Spleen (tissue), 11 donors: Measurements from ENCODE around the gene RASGEF1B. TPM values are rescaled to one million over a fixed set of nuclear protein-coding genes. Genes with fewer than 3 reads are reported as not detected.

Experiments used
- DNase-seq: peaks from one replicate; pipeline ENCODE4 v3.0.0-alpha.2; 2020
- H3K27ac ChIP-seq, 8 donors: fragments of 200-600 bp; sonication (generic) in 7 of 8; 1 replicate in 4 of 8; 2 replicates in 4 of 8; pipeline versions ENCODE4 v1.5.0 to v1.8.0; 2016 to 2021; ENCODE audit warnings: inconsistent platforms in 4 of 8, mild to moderate bottlenecking in 4 of 8, moderate library complexity in 1 of 8
- H3K27me3 ChIP-seq, 7 donors: fragments of 200-600 bp; sonication (generic) in 6 of 7; replicated peaks in 1 of 7; 1 replicate in 4 of 7; 2 replicates in 3 of 7; pipeline versions ENCODE4 v1.5.0 to v1.8.0; 2016 to 2021; ENCODE audit warnings: inconsistent platforms in 3 of 7, mild to moderate bottlenecking in 1 of 7
- H3K36me3 ChIP-seq, 6 donors: fragments of 200-600 bp; sonication (generic) in 5 of 6; 1 replicate in 4 of 6; 2 replicates in 2 of 6; pipeline versions ENCODE4 v1.5.0 to v1.8.0; 2016 to 2021; ENCODE audit warnings: inconsistent platforms in 2 of 6
- H3K4me1 ChIP-seq, 6 donors: fragments of 200-600 bp; sonication (generic) in 5 of 6; 1 replicate in 3 of 6; 2 replicates in 3 of 6; pipeline versions ENCODE4 v1.5.0 to v1.8.0; 2016 to 2021; ENCODE audit warnings: inconsistent platforms in 3 of 6
- H3K4me3 ChIP-seq, 8 donors: fragments of 200-600 bp; sonication (generic) in 7 of 8; 1 replicate in 4 of 8; 2 replicates in 4 of 8; pipeline versions ENCODE4 v1.5.0 to v1.8.0; 2016 to 2021; ENCODE audit warnings: inconsistent platforms in 4 of 8, mild to moderate bottlenecking in 4 of 8, moderate library complexity in 2 of 8
- H3K9me3 ChIP-seq, 8 donors: fragments of 200-600 bp; sonication (generic) in 7 of 8; 1 replicate in 4 of 8; 2 replicates in 4 of 8; pipeline versions ENCODE4 v1.5.0 to v1.8.0; 2016 to 2021; ENCODE audit warnings: inconsistent platforms in 4 of 8
- CTCF ChIP-seq, 11 experiments: fragments of 200-600 bp in 7 of 11; fragments of 450-650 bp in 4 of 11; sonication (generic) in 4 of 11; IDR thresholded peaks in 8 of 11; conservative IDR thresholded peaks in 3 of 11; 1 replicate in 7 of 11; 2 replicates in 4 of 11; pipeline versions ENCODE4 v1.4.0 to v1.8.0; 2016 to 2021; ENCODE audit warnings: antibody characterized with exemption in 11 of 11, inconsistent platforms in 4 of 11, mild to moderate bottlenecking in 1 of 11
- POLR2A ChIP-seq, 3 donors: fragments of 450-650 bp; IDR thresholded peaks; one replicate each; pipeline ENCODE4 v1.5.1; 2017; ENCODE audit warnings: antibody characterized with exemption in 3 of 3, mild to moderate bottlenecking in 1 of 3
- POLR2AphosphoS5 ChIP-seq, 3 donors: sonication (generic); formaldehyde crosslinking; IDR thresholded peaks; one replicate each; pipeline ENCODE4 v1.5.1; 2017; ENCODE audit warnings: antibody characterized with exemption in 3 of 3
- WGBS, 5 donors: extraction: QIAGEN DNeasy Blood & Tissue Kit in 3 of 5; methylation state at CpG; one replicate each; pipeline versions ENCODE4 v1.1.5 to v1.1.7; 2013 to 2018; 5-methylcytosine and 5-hydroxymethylcytosine counted together
- intact Hi-C: fragments of 100-400 bp; cut with DNase I; formaldehyde crosslinking; loops from one replicate; pipeline ENCODE4 v1.15.0; 2023; ENCODE audit warnings: low total_unique reads
- polyA plus RNA-seq, 3 donors: library from polyadenylated mRNA; stranded (reverse); fragments of 200-250 nt; gene quantifications; one replicate each; pipeline ENCODE4 v1.2.1, GENCODE V29; 2013
- total RNA-seq, 7 donors: library from RNA; depleted of rRNA in 3 of 7; stranded (reverse); fragments of >200 nt in 3 of 7; fragmentation: NEBNext Ultra II Directional in 4 of 7; extraction: Animal tissue kit (Norgen Biotek cat#: 25700) in 4 of 7; gene quantifications; one replicate each; pipeline versions ENCODE4 v1.1.0 to v1.2.1, GENCODE V29; 2016 to 2021
- donor health status: healthy with polysubstance abuse.
- donor health status: DM: no; HTN: no; CAD: no; lungs with moderate emphysema.
- donor health status: DM: no; HTN: no; CAD: no.
- donor health status: Bipolar disorder and iron deficiency.
- donor health status: healthy.
- donor health status: DM: no; HTN: no; CAD: no.
- donor health status: DM: yes; HTN: yes; CAD: no.

Gene RASGEF1B
- total and polyA plus RNA-seq, 10 donors = 9.4 to 69.5 (median 32.0) TPM

- intact Hi-C loops = no loop called here
- Histone ChIP-seq H3K27ac (no peak overlapping the region), H3K4me3 (no peak overlapping the region), H3K4me1 (no peaks in the 10 kb centered on the region), H3K9me3 (no peaks in the 10 kb centered on the region), H3K27me3 (no peaks in the 10 kb centered on the region), H3K36me3 (no peaks in the 10 kb centered on the region)
- TF ChIP-seq POLR2A (IDR thresholded peaks at IDR 0.05) = no peak
- TF ChIP-seq POLR2AphosphoS5 (IDR thresholded peaks at IDR 0.05) = no peak
- no peak for TF ChIP-seq CTCF (IDR thresholded peaks at IDR 0.05 in 8 of 11, conservative IDR thresholded peaks at IDR 0.05 in 3 of 11)
- DNase-seq = no peak
- 78 to 93% (median 92%) methylated on average over 4 of the region's 4 CpGs for WGBS, 5 donors
Measured at GRCh38 chr4:81398379-81398778, 73.3 kb downstream of the RASGEF1B start.

- H3K4me3 ChIP-seq = no peak overlapping the region
- no peaks in the 10 kb centered on the region for H3K4me1 ChIP-seq
- TF ChIP-seq POLR2A (IDR thresholded peaks at IDR 0.05) (no peak), CTCF (IDR thresholded peaks at IDR 0.05 in 8 of 11, conservative IDR thresholded peaks at IDR 0.05 in 3 of 11) (no peak), POLR2AphosphoS5 (IDR thresholded peaks at IDR 0.05) (no peak)
Measured at GRCh38 chr4:81397635-81398034, 74.1 kb downstream of the RASGEF1B start.

GRCh38 chr4:81395239-81395638, 76.5 kb downstream of the RASGEF1B start:
- H3K36me3 ChIP-seq = no peaks in the 10 kb centered on the region
- no peak overlapping the region for H3K27ac ChIP-seq
- no peaks in the 10 kb centered on the region for H3K9me3 ChIP-seq
- H3K4me1 ChIP-seq = no peaks in the 10 kb centered on the region
- H3K27me3 ChIP-seq = no peaks in the 10 kb centered on the region
- TF ChIP-seq POLR2A (IDR thresholded peaks at IDR 0.05) (no peak), POLR2AphosphoS5 (IDR thresholded peaks at IDR 0.05) (no peak), CTCF (IDR thresholded peaks at IDR 0.05 in 8 of 11, conservative IDR thresholded peaks at IDR 0.05 in 3 of 11) (no peak)
- 88 to 95% (median 93%) methylated on average over 3 of the region's 3 CpGs for WGBS, 5 donors
- DNase-seq = no peak
- intact Hi-C loops = no loop called here
- H3K4me3 ChIP-seq = no peak overlapping the region

More at GRCh38 chr4:81397635-81398034, 74.1 kb downstream of the RASGEF1B start:
- H3K27me3 ChIP-seq = no peaks in the 10 kb centered on the region
- no peaks in the 10 kb centered on the region for H3K36me3 ChIP-seq
- no peaks in the 10 kb centered on the region for H3K9me3 ChIP-seq
- no peak overlapping the region for H3K27ac ChIP-seq
- no peak for DNase-seq
- intact Hi-C loops = no loop called here
- 73 to 86% (median 79%) methylated on average over 3 of the region's 3 CpGs for WGBS, 5 donors

GRCh38 chr4:81392164-81392563, 79.5 kb downstream of the RASGEF1B start:
- 45 to 77% (median 56%) methylated on average over 3 of the region's 3 CpGs for WGBS, 5 donors
- intact Hi-C loops = no loop called here

More at GRCh38 chr4:81392164-81392563, 79.5 kb downstream of the RASGEF1B start:
- peaks cover 0 to 2% (median 0%) of the 10 kb centered on the region in 8 donors for H3K9me3 ChIP-seq
- no peak for DNase-seq
- H3K4me1 ChIP-seq = no peaks in the 10 kb centered on the region
- TF ChIP-seq POLR2AphosphoS5 (IDR thresholded peaks at IDR 0.05) (no peak), POLR2A (IDR thresholded peaks at IDR 0.05) (no peak), CTCF (IDR thresholded peaks at IDR 0.05 in 8 of 11, conservative IDR thresholded peaks at IDR 0.05 in 3 of 11) (no peak)
- H3K36me3 ChIP-seq = no peaks in the 10 kb centered on the region
- no peaks in the 10 kb centered on the region for H3K27me3 ChIP-seq
- H3K4me3 ChIP-seq = no peak overlapping the region
- no peak overlapping the region for H3K27ac ChIP-seq
